Neural progenitor cell (in vitro differentiated cells): Measurements from ENCODE around the gene PLA2G2C.

Experiments used
- CTCF ChIP-seq: fragments of 200-600 bp; sonication (generic); IDR thresholded peaks from 2 replicates; pipeline ENCODE4 v1.5.1; 2017; ENCODE audit warnings: antibody characterized with exemption, mild to moderate bottlenecking
- EZH2 ChIP-seq: fragments of 200-600 bp; sonication (generic); IDR thresholded peaks from 2 replicates; pipeline ENCODE4 v1.6.1; 2017; ENCODE audit warnings: antibody characterized with exemption, mild to moderate bottlenecking, moderate library complexity
- EZH2phosphoT487 ChIP-seq: fragments of 200-600 bp; sonication (generic); IDR thresholded peaks from 2 replicates; pipeline ENCODE4 v1.6.1; 2017; ENCODE audit warnings: antibody characterized with exemption

- TF ChIP-seq EZH2phosphoT487: no peak
- no peak for TF ChIP-seq CTCF
- no peak for TF ChIP-seq EZH2
Observed at GRCh38 chr1:20153000-20153418, 33.3 kb downstream of the PLA2G2C start.
